K562 (cell line): ENCODE data around the gene WASHC4. TPM values are rescaled to one million over a fixed set of nuclear protein-coding genes. Genes with fewer than 3 reads are reported as not detected.

ENCODE experiments used
- ARID1B ChIP-seq: fragments of 450-650 bp; IDR thresholded peaks from 2 replicates; pipeline ENCODE4 v1.6.1; 2016; ENCODE audit warnings: antibody characterized with exemption, mild to moderate bottlenecking, inconsistent platforms
- CC2D1A ChIP-seq: fragments of 450-650 bp; IDR thresholded peaks from 2 replicates; pipeline ENCODE4 v1.6.1; 2017; ENCODE audit warnings: mild to moderate bottlenecking
- HCFC1 ChIP-seq: IDR thresholded peaks from 2 replicates; pipeline ENCODE4 v1.6.1; 2012; ENCODE audit warnings: low read depth, low read length, improper control_type of control experiment
- MCM7 ChIP-seq, 2 experiments: fragments of 450-650 bp; IDR thresholded peaks; 2 replicates each; pipeline ENCODE4 v1.6.1; 2016 to 2018
- MXI1 ChIP-seq: IDR thresholded peaks from 2 replicates; pipeline ENCODE4 v1.6.1; 2011; ENCODE audit warnings: low read depth, mild to moderate bottlenecking, improper control_type of control experiment, low read length
- NKRF ChIP-seq: fragments of 450-650 bp; IDR thresholded peaks from 2 replicates; pipeline ENCODE4 v1.6.1; 2016; ENCODE audit warnings: borderline replicate concordance
- PHB ChIP-seq: fragments of 250-450 bp; sonication (Bioruptor Pico); IDR thresholded peaks from 2 replicates; pipeline ENCODE4 v1.5.0; 2021
- RREB1 ChIP-seq: fragments of 250-450 bp; sonication (Bioruptor Pico); IDR thresholded peaks from 2 replicates; pipeline ENCODE4 v1.4.0; 2020
- THAP12 ChIP-seq: fragments of 250-450 bp; sonication (Bioruptor Pico); IDR thresholded peaks from 2 replicates; pipeline ENCODE4 v1.9.0; 2021; ENCODE audit warnings: mild to moderate bottlenecking, inconsistent platforms
- ZNF518B ChIP-seq: fragments of 250-450 bp; sonication (Bioruptor Pico); IDR thresholded peaks from 2 replicates; pipeline ENCODE4 v1.5.0; 2021; ENCODE audit warnings: mild to moderate bottlenecking, moderate library complexity
- ZNF780A ChIP-seq: fragments of 250-450 bp; sonication (Bioruptor Pico); IDR thresholded peaks from 2 replicates; pipeline ENCODE4 v1.5.0; 2021; ENCODE audit warnings: mild to moderate bottlenecking
- polyA plus RNA-seq, 8 experiments: library from polyadenylated mRNA; depleted of rRNA in 4 of 8; stranded (reverse) in 5 of 8; unstranded in 3 of 8; fragments of >200 nt; fragmentation: Nextera tagmentation in 2 of 8; fragmentation: Illumina TruSeq in 1 of 8; extraction: Ambion mirVana in 2 of 8; extraction: Trizol in 1 of 8; gene quantifications; 2 replicates each; pipeline versions ENCODE4 v1.2.1 to v1.2.3, GENCODE V29; 2011 to 2014; ENCODE audit warnings: inconsistent platforms in 1 of 8, missing spikeins in 1 of 8
- total RNA-seq, 7 experiments: library from RNA; depleted of rRNA in 6 of 7; stranded (reverse); fragments of >200 nt in 6 of 7; fragmentation: Illumina TruSeq in 2 of 7; extraction: Trizol in 2 of 7; gene quantifications; 2 replicates each; pipeline versions ENCODE4 v1.2.1 to v1.2.3, GENCODE V29; 2011 to 2021; ENCODE audit warnings: low replicate concordance in 1 of 7

Gene WASHC4
- total and polyA plus RNA-seq, 9 of the 15 experiments (the other 6 are each of a cell fraction or from before 2014, with no cell fraction given): 12.5 to 38.5 (median 21.3) TPM

GRCh38 chr12:105107494-105108371 lies at the start of gene WASHC4 (continued):
- TF ChIP-seq RREB1 (CRISPR knock-in tag) (no peak), NKRF (peak; percentile 51), ZNF780A (CRISPR knock-in tag) (no peak), ZNF518B (no peak), MXI1 (0 out of 2 replicates have a peak, but pooled peaks have one; percentile 11), ARID1B (no peak), THAP12 (CRISPR knock-in tag) (peak; percentile 90), PHB (CRISPR knock-in tag) (no peak), HCFC1 (peak; percentile 94), CC2D1A (no peak), MCM7 (IDR thresholded peaks at IDR 0.05) (no peak)
